ENCODE data around the gene LIN28B. TPM values are rescaled to one million over a fixed set of nuclear protein-coding genes. Genes with fewer than 3 reads are reported as not detected.
"Not testable (repeated sequence)": the region's sequence is repeated elsewhere in the genome, so short reads cannot be mapped to it uniquely, and the experiment has no call there.

Gene LIN28B
- total RNA-seq, 1 donor from 2014 or later, result not detected

- no peak overlapping the region for H3K4me3 ChIP-seq (ENCODE audit: low read depth, low read length)
- TF ChIP-seq, protein P1, sequence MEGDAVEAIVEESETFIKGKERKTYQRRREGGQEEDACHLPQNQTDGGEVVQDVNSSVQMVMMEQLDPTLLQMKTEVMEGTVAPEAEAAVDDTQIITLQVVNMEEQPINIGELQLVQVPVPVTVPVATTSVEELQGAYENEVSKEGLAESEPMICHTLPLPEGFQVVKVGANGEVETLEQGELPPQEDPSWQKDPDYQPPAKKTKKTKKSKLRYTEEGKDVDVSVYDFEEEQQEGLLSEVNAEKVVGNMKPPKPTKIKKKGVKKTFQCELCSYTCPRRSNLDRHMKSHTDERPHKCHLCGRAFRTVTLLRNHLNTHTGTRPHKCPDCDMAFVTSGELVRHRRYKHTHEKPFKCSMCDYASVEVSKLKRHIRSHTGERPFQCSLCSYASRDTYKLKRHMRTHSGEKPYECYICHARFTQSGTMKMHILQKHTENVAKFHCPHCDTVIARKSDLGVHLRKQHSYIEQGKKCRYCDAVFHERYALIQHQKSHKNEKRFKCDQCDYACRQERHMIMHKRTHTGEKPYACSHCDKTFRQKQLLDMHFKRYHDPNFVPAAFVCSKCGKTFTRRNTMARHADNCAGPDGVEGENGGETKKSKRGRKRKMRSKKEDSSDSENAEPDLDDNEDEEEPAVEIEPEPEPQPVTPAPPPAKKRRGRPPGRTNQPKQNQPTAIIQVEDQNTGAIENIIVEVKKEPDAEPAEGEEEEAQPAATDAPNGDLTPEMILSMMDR (conservative IDR thresholded peaks at IDR 0.05; ENCODE audit: low read depth, low read length), result no peak
- DNase-seq (ENCODE audit: low read depth), result no peak
Observed at GRCh38 chr6:104949206-104949605, 7.7 kb upstream of the LIN28B start.

DNA sequence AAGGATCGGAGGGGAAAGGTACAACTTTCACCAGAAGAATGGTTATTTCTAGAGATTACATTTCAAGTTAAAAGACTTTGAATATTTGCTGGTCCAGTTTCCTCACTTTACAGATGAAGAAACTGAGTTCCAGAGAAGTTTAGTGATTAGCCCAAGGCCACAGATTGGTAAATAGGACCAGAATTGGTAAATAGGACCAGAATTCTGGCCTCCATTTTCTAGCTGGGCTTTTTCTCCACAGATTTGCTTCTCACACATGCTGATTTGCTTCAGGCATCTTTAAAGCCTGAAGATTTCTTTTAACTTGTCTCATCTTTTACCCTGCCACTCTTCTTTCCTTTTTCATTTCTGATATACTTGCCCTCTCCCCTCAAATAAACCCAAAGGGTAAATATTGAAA lies 5.2 kb upstream of the LIN28B start:
- H3K4me3 ChIP-seq (ENCODE audit: low read depth, low read length), result no peak overlapping the region
- DNase-seq (ENCODE audit: low read depth), result no peak
- TF ChIP-seq, protein P1 (conservative IDR thresholded peaks at IDR 0.05; ENCODE audit: low read depth, low read length), result no peak

GRCh38 chr6:104952911-104953399 lies 4.0 kb upstream of the LIN28B start:
- H3K4me3 ChIP-seq (ENCODE audit: low read depth, low read length), result no peak overlapping the region
- TF ChIP-seq, protein P1 (conservative IDR thresholded peaks at IDR 0.05; ENCODE audit: low read depth, low read length), result no peak
- no peak for DNase-seq (ENCODE audit: low read depth)

DNA sequence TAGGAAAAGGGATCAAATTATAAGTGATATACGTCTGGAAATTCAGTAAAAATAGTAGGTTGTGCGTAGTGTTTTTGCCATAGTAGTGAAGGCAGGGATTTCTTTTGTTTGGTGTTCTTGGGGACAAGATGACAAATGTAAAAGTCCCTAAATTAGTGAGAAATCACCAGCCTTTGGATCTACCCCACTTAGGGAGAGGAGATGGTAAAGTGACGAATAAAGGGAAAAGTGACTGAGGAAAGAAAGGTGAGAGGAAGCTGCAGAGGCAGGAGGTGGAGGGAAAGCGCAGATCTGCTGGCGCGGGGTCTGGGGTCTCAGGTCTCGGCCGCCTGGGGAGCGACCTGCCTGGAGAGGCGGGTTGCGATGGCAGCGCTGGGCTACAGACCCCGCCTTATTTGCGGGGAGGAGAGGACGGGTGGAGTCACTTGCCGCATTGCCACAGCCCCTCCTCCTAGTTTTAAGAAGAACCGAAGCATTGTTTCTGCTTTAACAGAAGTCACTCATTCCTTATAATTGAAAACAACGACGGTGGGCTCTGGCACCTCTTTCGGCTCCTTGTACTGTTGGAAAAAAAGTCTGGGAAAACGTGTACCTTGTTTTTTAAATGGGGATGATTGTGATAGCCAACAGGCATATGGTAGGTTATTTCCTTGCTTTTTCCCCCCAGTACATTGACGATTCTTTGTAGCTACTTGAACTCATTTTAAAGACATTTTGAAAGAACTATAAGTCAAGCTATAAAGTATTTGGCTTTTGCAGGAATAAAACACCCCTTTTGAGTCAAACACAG lies 3.3 kb upstream of the LIN28B start:
- DNase-seq (ENCODE audit: low read depth); H3K4me3 ChIP-seq (ENCODE audit: low read depth, low read length): not testable (repeated sequence)

DNA sequence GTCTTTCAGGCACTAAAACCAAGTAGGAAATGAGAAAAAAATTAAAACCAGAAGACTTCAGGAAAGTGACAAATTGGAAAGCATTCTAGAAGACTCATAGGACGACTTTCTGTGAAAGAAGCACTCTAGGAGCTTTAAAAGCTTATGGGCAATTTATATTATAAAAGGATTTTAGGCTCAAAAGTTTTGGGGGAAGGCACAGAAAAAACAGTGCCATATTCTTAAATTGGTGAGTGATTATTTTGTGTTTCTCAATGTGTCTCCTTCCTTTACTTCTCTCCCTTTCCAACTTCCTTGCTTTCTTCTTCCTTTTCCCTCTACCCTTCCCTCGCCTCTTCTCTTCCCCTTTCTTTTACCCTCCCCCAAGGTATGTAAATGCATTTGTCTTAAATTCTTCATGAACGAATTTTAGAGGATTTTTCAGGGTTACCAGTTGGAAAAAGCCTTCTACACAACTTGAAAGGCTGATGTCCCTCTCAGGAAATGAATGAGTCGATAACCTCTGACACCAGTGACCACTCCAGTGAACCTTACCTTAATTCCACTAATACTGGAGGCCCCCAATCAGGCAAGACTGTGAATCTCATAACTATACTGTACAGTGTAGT lies 2.6 kb upstream of the LIN28B start:
- no peak for DNase-seq (ENCODE audit: low read depth)
- no peak overlapping the region for H3K4me3 ChIP-seq (ENCODE audit: low read depth, low read length)
- TF ChIP-seq, protein P1 (conservative IDR thresholded peaks at IDR 0.05; ENCODE audit: low read depth, low read length), result no peak

DNA sequence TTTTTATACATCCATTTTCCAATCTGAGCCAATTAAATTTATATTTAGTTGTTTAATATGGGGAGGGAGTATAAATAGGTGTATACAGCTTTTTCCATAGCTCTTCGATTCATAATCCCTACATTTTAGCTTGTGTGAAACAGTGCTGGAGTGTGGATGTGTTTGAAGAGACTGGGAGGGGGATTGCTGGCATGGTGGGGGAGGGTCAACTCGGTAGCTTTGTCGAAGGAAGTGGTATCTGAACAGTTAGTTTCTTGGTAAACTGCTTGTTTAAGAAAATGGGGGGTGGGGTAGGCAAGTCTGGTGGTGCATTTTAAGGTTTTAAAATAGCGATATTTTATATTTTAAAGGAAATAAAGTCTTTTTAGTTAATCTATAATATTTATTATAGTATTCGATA lies 1.4 kb upstream of the LIN28B start:
- no peak for DNase-seq (ENCODE audit: low read depth)
- H3K4me3 ChIP-seq (ENCODE audit: low read depth, low read length), result no peak overlapping the region
- TF ChIP-seq, protein P1 (conservative IDR thresholded peaks at IDR 0.05; ENCODE audit: low read depth, low read length), result no peak

DNA sequence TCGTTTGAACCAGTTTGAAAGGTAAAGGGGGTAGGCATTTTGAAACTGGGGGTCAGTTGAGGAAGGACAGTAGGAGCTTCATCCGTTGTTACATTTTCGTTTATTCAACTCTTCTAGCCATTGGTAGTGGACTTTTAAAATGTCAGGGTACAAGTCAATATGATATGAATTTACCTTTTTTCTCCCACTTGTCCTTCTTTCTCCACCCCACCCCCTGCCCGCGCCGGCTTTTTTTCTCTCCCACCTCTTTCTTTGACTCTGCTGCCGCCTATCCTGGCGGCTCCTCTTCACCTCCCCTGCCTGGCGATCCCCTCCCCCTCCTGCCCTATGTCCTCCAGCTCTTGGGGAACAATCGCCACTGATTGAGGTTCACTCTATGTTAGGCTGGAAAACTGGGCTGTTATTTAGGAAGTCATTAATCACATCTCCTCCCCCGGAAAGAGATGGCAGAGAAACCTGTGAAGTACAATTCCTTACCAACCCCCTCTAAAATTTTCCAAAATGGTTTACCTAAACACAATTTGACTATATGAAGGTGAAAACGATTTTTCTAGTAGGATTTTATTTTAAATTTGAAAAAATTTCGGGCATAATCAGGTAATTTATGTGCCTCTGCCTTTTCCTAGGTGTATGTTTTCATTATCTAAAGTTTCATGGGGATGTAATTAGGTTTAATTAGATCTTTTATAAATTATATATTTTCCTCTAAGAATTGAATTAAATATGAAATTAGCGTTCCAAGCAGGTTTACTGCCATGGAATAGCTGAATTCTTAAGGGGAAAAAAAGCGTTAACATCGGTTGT lies 778 bp upstream of the LIN28B start:
- TF ChIP-seq, protein P1 (conservative IDR thresholded peaks at IDR 0.05; ENCODE audit: low read depth, low read length), result no peak
- no peak for DNase-seq (ENCODE audit: low read depth)
- H3K4me3 ChIP-seq (ENCODE audit: low read depth, low read length), result no peak overlapping the region

Data from epithelial cell of proximal tubule (primary cell).